Subcutaneous adipose tissue (tissue), 4 donors: ENCODE measurements around the gene ANKRD45. TPM values are rescaled to one million over a fixed set of nuclear protein-coding genes. Genes with fewer than 3 reads are reported as not detected.

Source experiments
- CTCF ChIP-seq: fragments of 450-650 bp; IDR thresholded peaks from one replicate; pipeline ENCODE4 v1.5.1; 2016; ENCODE audit warnings: low read depth, mild to moderate bottlenecking, control low read depth, antibody characterized with exemption, moderate library complexity
- total RNA-seq, 4 donors: library from RNA; depleted of rRNA; stranded (reverse); fragments of >200 nt; gene quantifications; one replicate each; pipeline ENCODE4 v1.1.0, GENCODE V29; 2016

ANKRD45 gene
- total RNA-seq, 4 donors from 2014 or later, result 0.34 TPM; not detected in 3

GRCh38 chr1:173660306-173660705, 9.3 kb downstream of the ANKRD45 start:
- TF ChIP-seq CTCF, result no peak

DNA sequence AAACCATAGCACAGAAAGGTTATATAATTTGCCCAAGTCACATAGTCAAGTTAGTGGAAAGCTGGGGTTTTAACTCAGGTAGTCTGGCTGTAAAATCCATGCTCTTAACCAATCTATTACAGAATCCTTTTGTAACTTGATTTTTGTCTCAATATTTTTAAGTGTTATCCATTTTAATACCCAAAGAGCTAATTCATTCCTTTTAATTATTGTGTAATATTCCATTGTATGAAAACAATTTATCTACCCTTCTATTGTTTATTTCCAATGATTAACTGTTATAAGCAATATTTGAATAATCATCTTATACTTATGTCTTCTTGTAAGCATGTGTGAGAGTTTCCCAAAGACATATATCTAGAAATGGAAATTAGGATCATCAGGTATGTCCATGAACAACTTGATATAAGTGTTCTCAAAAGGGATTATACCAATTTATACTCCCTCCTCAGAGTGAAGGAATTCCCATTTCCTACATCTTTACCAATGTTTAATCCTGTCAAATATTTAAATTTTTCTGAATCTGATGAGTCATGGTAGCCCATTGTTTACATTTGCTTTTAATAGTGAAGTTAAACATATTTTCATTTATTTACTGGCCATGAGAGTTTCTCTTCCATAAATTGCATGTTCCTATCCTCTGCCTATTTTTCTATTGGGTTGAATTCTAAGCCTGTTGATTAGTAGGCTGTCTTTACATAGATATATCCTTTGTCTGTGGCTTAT, 20.6 kb downstream of the ANKRD45 start:
- no peak for TF ChIP-seq CTCF

DNA sequence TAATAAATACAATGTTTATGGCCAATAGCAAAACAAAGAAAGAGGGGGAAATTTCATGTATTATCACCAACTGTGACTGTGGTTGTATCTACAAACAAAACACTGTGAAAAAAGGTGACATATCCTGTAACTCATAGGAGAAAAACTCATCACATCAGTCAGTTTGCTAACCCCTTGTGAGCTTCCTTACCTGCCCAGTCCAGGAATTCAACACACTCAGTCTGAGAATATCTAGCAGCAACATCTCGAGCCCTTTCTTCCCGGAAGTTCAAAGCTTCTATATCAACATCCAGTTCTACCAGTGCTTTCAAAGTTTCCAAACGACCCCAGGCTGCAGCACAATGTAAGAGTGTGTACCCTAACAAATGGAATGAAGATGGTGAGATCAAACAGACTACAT, 23.0 kb downstream of the ANKRD45 start:
- TF ChIP-seq CTCF, result no peak

GRCh38 chr1:173639102-173639501, 30.5 kb downstream of the ANKRD45 start:
- TF ChIP-seq CTCF, result no peak

DNA sequence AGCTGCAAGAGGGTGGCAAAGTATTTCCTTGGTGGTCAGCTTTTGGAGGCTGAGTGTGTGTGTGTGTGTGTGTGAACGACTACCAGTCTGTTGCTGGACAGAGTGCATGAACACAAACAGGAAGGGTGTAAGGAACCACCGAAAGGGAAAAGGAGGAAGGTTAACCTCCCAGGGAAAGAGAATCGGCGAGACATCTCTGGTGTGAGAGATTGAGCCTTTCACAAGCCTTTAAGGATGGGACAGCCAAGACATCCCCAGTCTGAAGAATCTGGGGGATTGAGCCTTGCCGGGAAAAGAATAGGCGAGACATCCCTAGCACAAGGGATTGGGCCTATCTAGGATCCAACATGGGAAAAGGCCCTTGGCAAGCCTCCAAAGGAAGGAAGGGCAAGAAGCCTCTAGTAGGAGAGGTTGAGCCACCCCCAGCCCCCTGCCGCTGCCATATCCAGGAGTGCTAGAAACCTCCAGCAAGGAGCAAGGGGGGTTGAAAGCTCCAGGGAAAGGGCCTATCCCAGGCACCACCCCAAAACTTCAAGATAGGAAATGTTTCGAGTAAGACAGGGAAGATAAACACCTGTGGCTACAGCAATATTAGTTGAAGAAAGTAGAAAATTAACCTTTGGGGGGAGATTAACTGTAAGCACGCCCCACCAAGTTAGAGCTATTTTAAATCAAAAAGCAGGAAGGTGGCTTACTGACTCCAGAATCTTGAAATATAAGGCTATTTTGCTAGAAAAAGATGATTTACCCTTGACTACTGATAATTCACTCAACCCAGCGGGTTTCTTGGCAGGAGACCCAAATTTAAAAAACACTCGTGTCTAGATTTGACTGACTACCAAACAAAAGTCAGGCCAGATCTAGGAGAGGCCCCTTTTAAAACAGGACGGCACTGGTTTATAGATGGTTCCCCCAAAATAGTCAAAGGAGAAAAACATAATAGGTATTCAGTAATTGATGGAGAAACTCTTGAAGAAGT, 31.3 kb downstream of the ANKRD45 start:
- no peak for TF ChIP-seq CTCF

GRCh38 chr1:173635116-173635515, 34.5 kb downstream of the ANKRD45 start, which contains the start of gene TEX50:
Gene TEX50, plus strand, starts transcription at chr1:173635338. Its CDS starts 184 bp downstream, at chr1:173635522.
- no peak for TF ChIP-seq CTCF

DNA sequence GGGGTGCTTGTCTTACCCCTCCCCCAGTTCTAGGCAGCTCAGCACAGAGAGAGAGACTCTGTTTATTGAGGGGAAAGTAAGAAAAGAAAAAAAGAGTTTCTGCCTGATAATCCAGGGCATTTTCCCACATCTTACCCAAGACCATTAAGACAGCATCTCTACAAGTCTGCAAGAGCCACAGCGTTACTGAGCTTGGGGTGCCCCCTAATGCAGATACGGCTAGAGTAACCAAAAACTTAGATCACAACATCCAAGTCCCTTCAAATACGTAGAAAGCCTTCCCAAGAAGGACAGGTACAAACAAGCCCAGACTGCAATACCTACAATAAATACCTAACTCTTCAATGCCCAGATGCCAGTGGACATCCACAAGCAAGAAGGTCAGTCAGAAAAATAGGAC, 40.8 kb downstream of the ANKRD45 start:
- no peak for TF ChIP-seq CTCF
